GM12874 (cell line): ENCODE measurements around the gene ANKRD49.

Source experiments
- CTCF ChIP-seq: IDR thresholded peaks from 2 replicates; pipeline ENCODE4 v1.5.1; 2011; ENCODE audit warnings: low read depth, mild to moderate bottlenecking, control low read depth, low read length, moderate library complexity; ENCODE audit not compliant: insufficient read depth

The ANKRD49 gene

GRCh38 chr11:94545264-94546161, 51.7 kb downstream of the ANKRD49 start:
- TF ChIP-seq CTCF, result no peak

- no peak for TF ChIP-seq CTCF
These were observed 52.3 kb downstream of the ANKRD49 start for GRCh38 chr11:94546162-94546470.

- TF ChIP-seq CTCF, result no peak
These were observed 53.1 kb downstream of the ANKRD49 start for GRCh38 chr11:94546886-94547285.

- no peak for TF ChIP-seq CTCF
These were observed 55.4 kb downstream of the ANKRD49 start for GRCh38 chr11:94549146-94549545.
